ENCODE measurements around the gene MFN2.
"Not testable (repeated sequence)": the region's sequence is repeated elsewhere in the genome, so short reads cannot be mapped to it uniquely, and the experiment has no call there.

Gene MFN2

GRCh38 chr1:11938722-11939526, 41.3 kb upstream of the MFN2 start:
- H3K4me3 ChIP-seq (ENCODE audit: low read depth, low read length): no peak overlapping the region
- no peak for TF ChIP-seq CTCF (IDR thresholded peaks at IDR 0.05; ENCODE audit: borderline replicate concordance, insufficient read depth, low read depth, low read length)

- H3K4me3 ChIP-seq (ENCODE audit: low read depth, low read length): not testable (repeated sequence)
Observed at GRCh38 chr1:11939794-11940193, 40.5 kb upstream of the MFN2 start.

GRCh38 chr1:11940260-11940921, 39.9 kb upstream of the MFN2 start:
- no peak overlapping the region for H3K4me3 ChIP-seq (ENCODE audit: low read depth, low read length)
- TF ChIP-seq CTCF (IDR thresholded peaks at IDR 0.05; ENCODE audit: borderline replicate concordance, insufficient read depth, low read depth, low read length): no peak

- H3K4me3 ChIP-seq (ENCODE audit: low read depth, low read length): no peak overlapping the region
- TF ChIP-seq CTCF (IDR thresholded peaks at IDR 0.05; ENCODE audit: borderline replicate concordance, insufficient read depth, low read depth, low read length): no peak
Observed at GRCh38 chr1:11942280-11942679, 38.0 kb upstream of the MFN2 start.

- TF ChIP-seq CTCF (IDR thresholded peaks at IDR 0.05; ENCODE audit: borderline replicate concordance, insufficient read depth, low read depth, low read length): no peak
- H3K4me3 ChIP-seq (ENCODE audit: low read depth, low read length): no peak overlapping the region
Observed at GRCh38 chr1:11943619-11944018, 36.6 kb upstream of the MFN2 start.

GRCh38 chr1:11944358-11944931, 35.8 kb upstream of the MFN2 start:
- TF ChIP-seq CTCF (IDR thresholded peaks at IDR 0.05; ENCODE audit: borderline replicate concordance, insufficient read depth, low read depth, low read length): no peak
- H3K4me3 ChIP-seq (ENCODE audit: low read depth, low read length): no peak overlapping the region

GRCh38 chr1:11946647-11947046, 33.6 kb upstream of the MFN2 start:
- H3K4me3 ChIP-seq (ENCODE audit: low read depth, low read length): no peak overlapping the region
- TF ChIP-seq CTCF (IDR thresholded peaks at IDR 0.05; ENCODE audit: borderline replicate concordance, insufficient read depth, low read depth, low read length): no peak

Data from GM12875 (cell line).